Chondrocyte (in vitro differentiated cells): ENCODE measurements around the gene OSBPL3. TPM values are rescaled to one million over a fixed set of nuclear protein-coding genes. Genes with fewer than 3 reads are reported as not detected.

ENCODE experiments used
- DNase-seq: peaks from one replicate; pipeline ENCODE4 v3.0.0; 2021; ENCODE audit warnings: mixed read lengths, low spot score
- H3K27ac Mint-ChIP-seq: one replicate; pipeline ENCODE4 v1.8.0; 2021; ENCODE audit warnings: mild to moderate bottlenecking, moderate library complexity, mixed read lengths; ENCODE audit not compliant: unreplicated experiment
- H3K27me3 Mint-ChIP-seq: 2 replicates; pipeline ENCODE4 v1.8.0; 2021; ENCODE audit warnings: low read depth, mixed read lengths
- H3K36me3 Mint-ChIP-seq: 2 replicates; pipeline ENCODE4 v1.8.0; 2021; ENCODE audit warnings: low read depth, mixed read lengths
- H3K4me1 Mint-ChIP-seq: 2 replicates; pipeline ENCODE4 v1.8.0; 2021; ENCODE audit warnings: low read depth, mild to moderate bottlenecking, mixed read lengths
- H3K4me3 Mint-ChIP-seq: one replicate; pipeline ENCODE4 v1.8.0; 2021; ENCODE audit warnings: mild to moderate bottlenecking, moderate library complexity, mixed read lengths; ENCODE audit not compliant: unreplicated experiment
- H3K9me3 Mint-ChIP-seq: 2 replicates; pipeline ENCODE4 v1.8.0; 2021; ENCODE audit warnings: low read depth, mixed read lengths
- total RNA-seq: library from RNA; stranded (reverse); gene quantifications from 3 replicates; pipeline ENCODE4 v1.2.1, GENCODE V29; 2021
- TF ChIP-seq, protein P1 (sequence below): fragments of 200-600 bp; sonication (generic); IDR thresholded peaks from 2 replicates; pipeline ENCODE4 v1.5.0; 2021; ENCODE audit warnings: antibody characterized with exemption, mild to moderate bottlenecking, moderate library complexity

Gene OSBPL3
- total RNA-seq, 1 donor from 2014 or later = 5.7 TPM

DNA sequence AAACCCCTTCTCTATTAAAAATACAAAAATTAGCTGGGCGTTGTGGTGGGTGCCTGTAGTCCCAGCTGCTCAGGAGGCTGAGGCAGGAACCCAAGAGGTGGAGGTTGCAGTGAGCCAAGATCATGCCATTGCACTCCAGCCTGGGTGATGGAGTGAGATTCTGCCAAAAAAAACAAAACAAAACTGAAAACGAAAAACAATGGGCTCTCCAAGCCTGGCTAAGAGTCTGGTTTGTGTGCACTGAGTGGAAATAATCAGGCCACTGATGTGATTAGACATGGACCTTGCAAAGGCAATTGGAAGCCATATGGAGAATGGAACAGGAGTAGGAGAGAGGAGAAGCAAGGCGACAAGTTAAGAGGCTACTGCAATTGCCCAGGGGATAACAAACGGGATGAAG, 162.6 kb downstream of the OSBPL3 start:
- Mint-ChIP-seq H3K36me3 (peaks cover 7% of the 10 kb centered on the region), H3K4me3 (no peak overlapping the region), H3K9me3 (no peaks in the 10 kb centered on the region), H3K27me3 (no peaks in the 10 kb centered on the region), H3K27ac (no peak overlapping the region), H3K4me1 (peaks cover 22% of the 10 kb centered on the region)
- no peak for DNase-seq
- TF ChIP-seq, protein P1, sequence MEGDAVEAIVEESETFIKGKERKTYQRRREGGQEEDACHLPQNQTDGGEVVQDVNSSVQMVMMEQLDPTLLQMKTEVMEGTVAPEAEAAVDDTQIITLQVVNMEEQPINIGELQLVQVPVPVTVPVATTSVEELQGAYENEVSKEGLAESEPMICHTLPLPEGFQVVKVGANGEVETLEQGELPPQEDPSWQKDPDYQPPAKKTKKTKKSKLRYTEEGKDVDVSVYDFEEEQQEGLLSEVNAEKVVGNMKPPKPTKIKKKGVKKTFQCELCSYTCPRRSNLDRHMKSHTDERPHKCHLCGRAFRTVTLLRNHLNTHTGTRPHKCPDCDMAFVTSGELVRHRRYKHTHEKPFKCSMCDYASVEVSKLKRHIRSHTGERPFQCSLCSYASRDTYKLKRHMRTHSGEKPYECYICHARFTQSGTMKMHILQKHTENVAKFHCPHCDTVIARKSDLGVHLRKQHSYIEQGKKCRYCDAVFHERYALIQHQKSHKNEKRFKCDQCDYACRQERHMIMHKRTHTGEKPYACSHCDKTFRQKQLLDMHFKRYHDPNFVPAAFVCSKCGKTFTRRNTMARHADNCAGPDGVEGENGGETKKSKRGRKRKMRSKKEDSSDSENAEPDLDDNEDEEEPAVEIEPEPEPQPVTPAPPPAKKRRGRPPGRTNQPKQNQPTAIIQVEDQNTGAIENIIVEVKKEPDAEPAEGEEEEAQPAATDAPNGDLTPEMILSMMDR = no peak

DNA sequence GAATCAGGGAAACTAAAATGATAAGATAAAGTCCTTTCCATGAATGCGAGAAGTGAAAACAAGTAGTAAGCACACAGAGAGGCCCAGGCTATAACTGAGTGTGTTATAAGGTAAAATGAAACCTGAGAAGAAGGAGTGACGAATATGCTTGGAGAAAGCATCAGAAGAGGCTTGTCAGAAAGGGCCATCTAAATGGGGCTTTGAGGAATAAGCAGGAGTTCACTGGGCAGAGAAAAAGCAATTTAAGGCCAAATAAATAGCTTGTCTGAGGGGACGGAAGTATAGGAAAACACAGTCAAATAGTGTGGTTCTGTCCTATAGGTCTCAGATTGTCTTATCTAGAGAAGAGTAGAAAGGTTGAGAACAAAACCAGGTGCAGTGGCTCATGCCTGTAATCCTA, 163.1 kb downstream of the OSBPL3 start:
- Mint-ChIP-seq H3K4me3 (no peak overlapping the region), H3K27ac (no peak overlapping the region), H3K27me3 (no peaks in the 10 kb centered on the region), H3K9me3 (no peaks in the 10 kb centered on the region), H3K36me3 (peaks cover 7% of the 10 kb centered on the region), H3K4me1 (peaks cover 22% of the 10 kb centered on the region)
- TF ChIP-seq, protein P1 = no peak
- DNase-seq = no peak

DNA sequence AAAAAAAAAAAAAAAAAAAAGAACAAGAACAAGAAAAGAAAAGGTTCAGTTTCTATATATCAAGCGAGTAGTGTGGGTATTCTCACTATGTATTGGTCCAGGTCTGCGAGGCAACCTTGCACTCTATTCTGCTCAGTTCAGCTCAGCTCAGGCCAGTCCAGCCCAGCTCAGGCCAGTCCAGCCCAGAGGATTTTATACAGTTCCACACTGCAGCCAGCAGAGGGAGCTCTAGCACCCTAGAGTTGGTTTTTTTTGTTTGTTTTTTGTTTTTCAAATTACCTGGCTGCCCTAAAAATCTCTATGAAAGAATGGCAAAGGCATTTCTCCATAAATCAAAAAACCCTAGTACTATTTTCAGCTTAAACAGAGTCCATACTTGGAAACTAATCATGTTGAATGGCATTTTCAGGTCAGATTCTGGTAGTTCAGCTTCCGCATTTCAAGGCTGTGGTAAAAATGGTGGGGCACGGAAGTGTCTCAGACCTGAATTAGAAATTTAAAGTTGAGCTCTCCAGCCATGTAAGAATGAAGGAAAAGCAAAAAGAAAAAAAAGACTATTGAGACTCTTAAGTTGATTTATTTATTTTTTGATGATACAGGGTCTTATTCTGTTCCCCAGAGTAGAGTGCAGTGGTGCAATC, 167.6 kb downstream of the OSBPL3 start:
- Mint-ChIP-seq H3K36me3 (peaks cover 7% of the 10 kb centered on the region), H3K4me3 (no peak overlapping the region), H3K27ac (no peak overlapping the region), H3K9me3 (no peaks in the 10 kb centered on the region), H3K27me3 (no peaks in the 10 kb centered on the region), H3K4me1 (no peaks in the 10 kb centered on the region)
- DNase-seq = no peak
- TF ChIP-seq, protein P1 = peak; percentile 99

DNA sequence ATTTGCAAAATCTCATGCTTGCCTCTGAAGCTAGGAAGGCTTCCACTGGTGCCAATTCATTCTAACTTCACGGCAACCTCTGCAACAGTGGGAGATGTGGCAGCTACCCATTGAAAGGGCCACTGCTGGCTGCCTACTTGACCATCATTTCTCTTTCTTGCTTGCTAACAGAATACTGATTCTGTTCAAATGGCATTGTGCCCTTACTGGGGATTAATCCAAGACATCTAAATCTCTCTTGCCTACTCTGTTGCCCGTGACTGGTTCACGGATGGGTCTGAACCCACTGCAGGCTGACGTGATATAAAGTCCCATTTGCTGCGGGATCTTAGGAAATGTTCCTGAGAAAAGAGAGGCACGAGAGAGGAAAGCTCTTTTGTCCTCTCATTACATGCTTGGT, 171.5 kb downstream of the OSBPL3 start:
- Mint-ChIP-seq H3K4me3 (no peak overlapping the region), H3K9me3 (no peaks in the 10 kb centered on the region), H3K4me1 (no peaks in the 10 kb centered on the region), H3K27me3 (no peaks in the 10 kb centered on the region), H3K36me3 (peaks cover 3% of the 10 kb centered on the region), H3K27ac (no peak overlapping the region)
- TF ChIP-seq, protein P1 = no peak
- no peak for DNase-seq

DNA sequence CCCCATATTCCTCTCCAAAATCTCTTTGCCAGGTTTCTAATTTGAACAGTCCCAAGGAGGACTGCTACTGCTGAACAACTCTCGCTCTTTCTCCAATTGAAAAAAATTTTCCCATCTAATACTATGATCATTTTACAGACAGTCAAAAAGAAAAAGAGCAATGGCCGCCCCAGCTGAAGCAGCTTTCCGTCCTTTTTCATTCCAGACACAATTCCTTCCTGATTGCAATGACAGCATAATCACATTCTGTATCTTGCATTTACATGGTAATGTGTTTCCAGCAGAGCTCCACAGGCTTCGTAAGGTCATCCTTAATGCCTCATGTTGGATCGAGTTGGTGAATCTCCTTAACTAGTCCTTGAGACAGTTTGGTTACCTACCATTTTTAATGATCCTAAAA, 177.7 kb downstream of the OSBPL3 start:
- H3K9me3 Mint-ChIP-seq = no peaks in the 10 kb centered on the region
- H3K4me3 Mint-ChIP-seq = no peak overlapping the region
- H3K4me1 Mint-ChIP-seq = peaks cover 10% of the 10 kb centered on the region
- no peaks in the 10 kb centered on the region for H3K27me3 Mint-ChIP-seq
- TF ChIP-seq, protein P1 = no peak
- H3K27ac Mint-ChIP-seq = no peak overlapping the region
- no peak for DNase-seq
- H3K36me3 Mint-ChIP-seq = peaks cover 5% of the 10 kb centered on the region
